K562 (cell line): ENCODE results near the gene DUS3L. TPM values are rescaled to one million over a fixed set of nuclear protein-coding genes. Genes with fewer than 3 reads are reported as not detected.

ENCODE experiments used
- ATAC-seq: fragments of 200-7000 bp; cut with Tn5 transposase; 3 replicates; pipeline ENCODE4 v1.9.1; 2020; ENCODE audit warnings: moderate library complexity
- BruUV-seq: library from RNA; stranded (reverse); fragments of 400-500 nt; replicated peaks from 2 replicates; lab custom pipeline; 2021; lab: Mats Ljungman, UMichigan
- CTCF ChIA-PET: fragments of 300-600 bp; formaldehyde crosslinking; extraction: SDS; loops from one replicate; lab custom pipeline; 2021; ENCODE audit warnings: low intra/inter-chr PET ratio; lab: Yijun Ruan, JAX
- POLR2A ChIA-PET: fragments of 300-600, 350-650 bp; sonication (Branson Sonifier 250); formaldehyde crosslinking; extraction: SDS; loops from one replicate; lab custom pipeline; 2021; ENCODE audit warnings: antibody characterized with exemption, inconsistent platforms; lab: Yijun Ruan, JAX
- DNase-seq, 4 experiments: peaks; one replicate each; pipeline versions ENCODE4 v3.0.0 to v3.0.0-alpha.2; 2011 to 2018; ENCODE audit warnings: low spot score in 3 of 4, mixed read lengths in 3 of 4; ENCODE audit errors: extremely low read depth in 1 of 4
- FAIRE-seq: peaks from 2 replicates; lab custom pipeline; 2011; peaks lifted over from hg19 to GRCh38; lab: Jason Lieb, UNC
- H2AFZ ChIP-seq: 2 replicates; pipeline ENCODE4 v1.6.0; 2011; ENCODE audit warnings: low read depth, low read length, control low read depth, inconsistent platforms
- H3K27ac ChIP-seq: fragments of 200-600 bp; 3 replicates; pipeline ENCODE4 v1.8.0; 2011; ENCODE audit warnings: low read depth, mild to moderate bottlenecking, control low read depth, inconsistent platforms, low read length, moderate library complexity, mixed read lengths; ENCODE audit errors: extremely low read depth
- H3K27me3 ChIP-seq, 2 experiments: fragments of 300-600 bp in 1 of 2; 2 replicates in 1 of 2; 3 replicates in 1 of 2; pipeline versions ENCODE4 v1.6.0 to v1.8.0; 2011; ENCODE audit warnings: inconsistent platforms in 2 of 2, low read length in 2 of 2, mild to moderate bottlenecking in 1 of 2, mixed read lengths in 1 of 2, moderate library complexity in 1 of 2; ENCODE audit not compliant: control insufficient read depth in 2 of 2, insufficient read depth in 2 of 2
- H3K36me3 ChIP-seq: fragments of 300-600 bp; 3 replicates; pipeline ENCODE4 v1.8.0; 2011; ENCODE audit warnings: mild to moderate bottlenecking, low read length, inconsistent platforms; ENCODE audit not compliant: control insufficient read depth, insufficient read depth
- H3K4me1 ChIP-seq, 2 experiments: fragments of 200-600 bp in 1 of 2; replicated peaks in 1 of 2; 2 replicates in 1 of 2; 3 replicates in 1 of 2; pipeline versions ENCODE4 v1.5.1 to v1.8.0; 2011; ENCODE audit warnings: inconsistent platforms in 2 of 2, low read length in 2 of 2, mild to moderate bottlenecking in 1 of 2, mixed read lengths in 1 of 2, moderate library complexity in 1 of 2; ENCODE audit not compliant: control insufficient read depth in 2 of 2, insufficient read depth in 2 of 2
- H3K4me2 ChIP-seq: 2 replicates; pipeline ENCODE4 v1.6.1; 2011; ENCODE audit warnings: low read length, control low read depth, inconsistent platforms, mixed read lengths; ENCODE audit not compliant: insufficient read depth
- H3K4me3 ChIP-seq: fragments of 200-600 bp; sonication (generic), shearing (Covaris generic); 2 replicates; pipeline ENCODE4 v1.5.1; 2016; ENCODE audit warnings: control low read depth, inconsistent platforms
- H3K79me2 ChIP-seq: fragments of 200-600 bp; 3 replicates; pipeline ENCODE4 v1.8.0; 2011; ENCODE audit warnings: low read length, inconsistent platforms; ENCODE audit not compliant: control insufficient read depth, insufficient read depth
- H3K9ac ChIP-seq, 2 experiments: 2 replicates each; pipeline versions ENCODE4 v1.6.0 to v1.6.1; 2011; ENCODE audit warnings: low read depth in 2 of 2, low read length in 2 of 2, control low read depth in 1 of 2, inconsistent platforms in 1 of 2, mild to moderate bottlenecking in 1 of 2, mixed read lengths in 1 of 2; ENCODE audit not compliant: insufficient read depth in 1 of 2
- H3K9me1 ChIP-seq: one replicate; pipeline ENCODE4 v1.6.0; 2011; ENCODE audit warnings: inconsistent platforms, mild to moderate bottlenecking, low read length, moderate library complexity; ENCODE audit not compliant: control insufficient read depth, insufficient read depth
- H3K9me3 ChIP-seq: replicated peaks from 2 replicates; pipeline ENCODE4 v1.5.1; 2011; ENCODE audit warnings: low read depth, low read length, inconsistent platforms; ENCODE audit not compliant: control insufficient read depth, insufficient read depth
- H4K20me1 ChIP-seq: replicated peaks from 2 replicates; pipeline ENCODE4 v1.6.1; 2011; ENCODE audit warnings: low read length, inconsistent platforms, mixed read lengths; ENCODE audit not compliant: control insufficient read depth, insufficient read depth
- DMBX1 ChIP-seq: fragments of 250-450 bp; sonication (Bioruptor Pico); IDR thresholded peaks from 2 replicates; pipeline ENCODE4 v1.8.0; 2022; ENCODE audit warnings: inconsistent platforms, mild to moderate bottlenecking, moderate library complexity, borderline replicate concordance
- POLR2G ChIP-seq: fragments of 200-400 bp; formaldehyde crosslinking; IDR thresholded peaks from 2 replicates; pipeline ENCODE4 v1.6.1; 2017; ENCODE audit warnings: low read depth, mild to moderate bottlenecking, antibody characterized with exemption, low read length, moderate library complexity
- POLR3A ChIP-seq: IDR thresholded peaks from 2 replicates; pipeline ENCODE4 v1.6.1; 2011; ENCODE audit warnings: borderline replicate concordance, mild to moderate bottlenecking, moderate library complexity; ENCODE audit not compliant: insufficient read length, insufficient read depth; ENCODE audit errors: extremely low read depth
- RBFOX2 ChIP-seq: fragments of 200-400 bp; formaldehyde crosslinking; IDR thresholded peaks from 2 replicates; pipeline ENCODE4 v1.6.1; 2017; ENCODE audit warnings: low read depth, mild to moderate bottlenecking, low read length, moderate library complexity
- RUNX1 ChIP-seq: sonication (generic); IDR thresholded peaks from 2 replicates; pipeline ENCODE4 v1.6.1; 2016; ENCODE audit warnings: antibody characterized with exemption, low read depth
- SAFB ChIP-seq: fragments of 200-400 bp; formaldehyde crosslinking; IDR thresholded peaks from 2 replicates; pipeline ENCODE4 v1.6.1; 2017; ENCODE audit warnings: low read depth, low read length, borderline replicate concordance
- TCF3 ChIP-seq: sonication (generic); formaldehyde crosslinking; IDR thresholded peaks from 2 replicates; pipeline ENCODE4 v1.4.0; 2020; ENCODE audit warnings: mild to moderate bottlenecking, missing genetic modification reagents
- THAP7 ChIP-seq: fragments of 250-450 bp; sonication (Bioruptor Pico); IDR thresholded peaks from 2 replicates; pipeline ENCODE4 v1.5.0; 2021
- ZBTB26 ChIP-seq: fragments of 450-650 bp; formaldehyde crosslinking; IDR thresholded peaks from 2 replicates; pipeline ENCODE4 v1.4.0; 2022; ENCODE audit warnings: missing genetic modification characterization
- ZBTB33 ChIP-seq: sonication (generic); formaldehyde crosslinking; IDR thresholded peaks from 2 replicates; pipeline ENCODE4 v1.8.1; 2023; ENCODE audit warnings: mild to moderate bottlenecking, missing genetic modification reagents
- WGBS: fragments of 100-300 bp; shearing (Covaris generic); methylation state at CpG from one replicate; pipeline ENCODE4 v1.1.6; 2016; ENCODE audit warnings: low coverage, mixed read lengths; ENCODE audit not compliant: insufficient coverage; ENCODE audit errors: missing lambda C conversion rate; 5-methylcytosine and 5-hydroxymethylcytosine counted together
- in situ Hi-C: fragments of 300-500 bp; cut with MboI; formaldehyde crosslinking; loops from 4 replicates; pipeline ENCODE4 v1.15.0; 2018; ENCODE audit warnings: inconsistent platforms, mixed read lengths
- intact Hi-C: fragments of 100-400 bp; cut with micrococcal nuclease; formaldehyde crosslinking; loops from 2 replicates; pipeline ENCODE4 v1.14.2; 2022
- polyA plus RNA-seq, 8 experiments: library from polyadenylated mRNA; depleted of rRNA in 4 of 8; stranded (reverse) in 5 of 8; unstranded in 3 of 8; fragments of >200 nt; fragmentation: Nextera tagmentation in 2 of 8; fragmentation: Illumina TruSeq in 1 of 8; extraction: Ambion mirVana in 2 of 8; extraction: Trizol in 1 of 8; gene quantifications; 2 replicates each; pipeline versions ENCODE4 v1.2.1 to v1.2.3, GENCODE V29; 2011 to 2014; ENCODE audit warnings: inconsistent platforms in 1 of 8, missing spikeins in 1 of 8
- total RNA-seq, 7 experiments: library from RNA; depleted of rRNA in 6 of 7; stranded (reverse); fragments of >200 nt in 6 of 7; fragmentation: Illumina TruSeq in 2 of 7; extraction: Trizol in 2 of 7; gene quantifications; 2 replicates each; pipeline versions ENCODE4 v1.2.1 to v1.2.3, GENCODE V29; 2011 to 2021; ENCODE audit warnings: low replicate concordance in 1 of 7
- TF ChIP-seq, protein P1 (sequence below): fragments of 250-450 bp; sonication (Bioruptor Pico); IDR thresholded peaks from 2 replicates; pipeline ENCODE4 v1.4.0; 2020

DUS3L gene
- total and polyA plus RNA-seq, 9 of the 15 experiments (the other 6 are each of a cell fraction or from before 2014, with no cell fraction given): 1.7 to 102 (median 77.5) TPM

DNA sequence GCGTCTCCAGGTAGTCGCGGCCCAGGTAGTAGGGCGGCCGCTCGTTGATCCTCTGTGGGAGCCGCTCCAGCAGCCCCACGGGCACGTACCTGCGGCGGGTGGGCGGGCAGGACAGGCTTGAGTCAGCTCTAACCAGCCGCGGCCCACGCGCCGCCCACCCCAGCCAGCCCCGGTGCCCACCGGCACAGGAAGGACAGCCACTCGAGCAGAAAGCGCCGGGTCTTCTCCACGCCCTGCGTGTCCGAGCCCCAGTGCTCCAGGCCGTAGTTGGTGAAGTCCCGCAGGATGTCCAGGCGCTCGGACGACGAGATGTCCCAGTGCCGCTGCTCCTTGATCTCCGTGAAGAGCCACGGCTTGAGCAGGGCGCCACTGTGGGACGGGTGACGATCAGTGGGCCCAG is 5.5 kb downstream of the DUS3L start:
- H3K4me1 ChIP-seq: peaks cover 2 to 58% of the 10 kb centered on the region in 2 experiments; a peak in 2 of 5 replicates
- no peaks in the 10 kb centered on the region for H3K9me1 ChIP-seq
- intact Hi-C loops (no loop called here), in situ Hi-C loops (no loop called here)
- FAIRE-seq (no peak), DNase-seq (peak in 1 of 4 experiments; percentile 6), ATAC-seq (no peak)
- ChIA-PET CTCF (no interaction called here), POLR2A (interaction anchor here (0.7 kb wide), 1 partner anchor 284 kb away, joined by 3 read pairs; no protein-coding TSS in a partner anchor)
- no peaks in the 10 kb centered on the region for H3K27me3 ChIP-seq
- 97% methylated on average over 21 of the region's 37 CpGs for WGBS
- TF ChIP-seq POLR2G (peak; percentile 29; the same call in 1 of the 2 replicates), DMBX1 (CRISPR knock-in tag) (no peak), ZBTB33 (CRISPR knock-in tag) (0 out of 2 replicates have a peak, but pooled peaks have one; percentile 22), RUNX1 (no peak), SAFB (0 out of 2 replicates have a peak, but pooled peaks have one; percentile 10), RBFOX2 (peak; percentile 39), POLR3A (no peak), THAP7 (CRISPR knock-in tag) (no peak), ZBTB26 (no peak), TCF3 (CRISPR knock-in tag) (no peak)
- TF ChIP-seq, protein P1, sequence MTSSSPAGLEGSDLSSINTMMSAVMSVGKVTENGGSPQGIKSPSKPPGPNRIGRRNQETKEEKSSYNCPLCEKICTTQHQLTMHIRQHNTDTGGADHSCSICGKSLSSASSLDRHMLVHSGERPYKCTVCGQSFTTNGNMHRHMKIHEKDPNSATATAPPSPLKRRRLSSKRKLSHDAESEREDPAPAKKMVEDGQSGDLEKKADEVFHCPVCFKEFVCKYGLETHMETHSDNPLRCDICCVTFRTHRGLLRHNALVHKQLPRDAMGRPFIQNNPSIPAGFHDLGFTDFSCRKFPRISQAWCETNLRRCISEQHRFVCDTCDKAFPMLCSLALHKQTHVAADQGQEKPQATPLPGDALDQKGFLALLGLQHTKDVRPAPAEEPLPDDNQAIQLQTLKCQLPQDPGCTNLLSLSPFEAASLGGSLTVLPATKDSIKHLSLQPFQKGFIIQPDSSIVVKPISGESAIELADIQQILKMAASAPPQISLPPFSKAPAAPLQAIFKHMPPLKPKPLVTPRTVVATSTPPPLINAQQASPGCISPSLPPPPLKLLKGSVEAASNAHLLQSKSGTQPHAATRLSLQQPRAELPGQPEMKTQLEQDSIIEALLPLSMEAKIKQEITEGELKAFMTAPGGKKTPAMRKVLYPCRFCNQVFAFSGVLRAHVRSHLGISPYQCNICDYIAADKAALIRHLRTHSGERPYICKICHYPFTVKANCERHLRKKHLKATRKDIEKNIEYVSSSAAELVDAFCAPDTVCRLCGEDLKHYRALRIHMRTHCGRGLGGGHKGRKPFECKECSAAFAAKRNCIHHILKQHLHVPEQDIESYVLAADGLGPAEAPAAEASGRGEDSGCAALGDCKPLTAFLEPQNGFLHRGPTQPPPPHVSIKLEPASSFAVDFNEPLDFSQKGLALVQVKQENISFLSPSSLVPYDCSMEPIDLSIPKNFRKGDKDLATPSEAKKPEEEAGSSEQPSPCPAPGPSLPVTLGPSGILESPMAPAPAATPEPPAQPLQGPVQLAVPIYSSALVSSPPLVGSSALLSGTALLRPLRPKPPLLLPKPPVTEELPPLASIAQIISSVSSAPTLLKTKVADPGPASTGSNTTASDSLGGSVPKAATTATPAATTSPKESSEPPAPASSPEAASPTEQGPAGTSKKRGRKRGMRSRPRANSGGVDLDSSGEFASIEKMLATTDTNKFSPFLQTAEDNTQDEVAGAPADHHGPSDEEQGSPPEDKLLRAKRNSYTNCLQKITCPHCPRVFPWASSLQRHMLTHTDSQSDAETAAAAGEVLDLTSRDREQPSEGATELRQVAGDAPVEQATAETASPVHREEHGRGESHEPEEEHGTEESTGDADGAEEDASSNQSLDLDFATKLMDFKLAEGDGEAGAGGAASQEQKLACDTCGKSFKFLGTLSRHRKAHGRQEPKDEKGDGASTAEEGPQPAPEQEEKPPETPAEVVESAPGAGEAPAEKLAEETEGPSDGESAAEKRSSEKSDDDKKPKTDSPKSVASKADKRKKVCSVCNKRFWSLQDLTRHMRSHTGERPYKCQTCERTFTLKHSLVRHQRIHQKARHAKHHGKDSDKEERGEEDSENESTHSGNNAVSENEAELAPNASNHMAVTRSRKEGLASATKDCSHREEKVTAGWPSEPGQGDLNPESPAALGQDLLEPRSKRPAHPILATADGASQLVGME: no peak
- no peak overlapping the region for H3K4me2 ChIP-seq
- H3K36me3 ChIP-seq: peaks cover 68% of the 10 kb centered on the region
- H2AFZ ChIP-seq: no peak overlapping the region
- no peak overlapping the region for H3K4me3 ChIP-seq
- BruUV-seq: no TSS peak
- 0 out of 2 replicates have a peak, but pooled peaks cover 8% of the 10 kb centered on the region for H4K20me1 ChIP-seq
- H3K27ac ChIP-seq: no peak overlapping the region
- H3K79me2 ChIP-seq: peaks cover 15% of the 10 kb centered on the region
- H3K9ac ChIP-seq: no peak overlapping the region; a peak in 1 of 4 replicates
- no peaks in the 10 kb centered on the region for H3K9me3 ChIP-seq
